Sigmoid colon (tissue), 7 donors: ENCODE results near the gene RABGGTB. TPM values are rescaled to one million over a fixed set of nuclear protein-coding genes. Genes with fewer than 3 reads are reported as not detected.
"Not testable (repeated sequence)": the region's sequence is repeated elsewhere in the genome, so short reads cannot be mapped to it uniquely, and the experiment has no call there.

ENCODE experiments used
- DNase-seq: peaks from one replicate; pipeline ENCODE4 v3.0.0-alpha.2; 2019
- H3K27ac ChIP-seq, 4 donors: fragments of 200-600 bp; sonication (generic); one replicate each; pipeline ENCODE4 v1.5.1; 2016 to 2019; ENCODE audit warnings: mild to moderate bottlenecking in 1 of 4
- H3K27me3 ChIP-seq, 3 donors: fragments of 200-600 bp; sonication (generic); one replicate each; pipeline ENCODE4 v1.5.1; 2019; ENCODE audit warnings: mild to moderate bottlenecking in 1 of 3
- H3K36me3 ChIP-seq, 4 donors: fragments of 200-600 bp; sonication (generic); one replicate each; pipeline ENCODE4 v1.5.1; 2016 to 2019
- H3K4me1 ChIP-seq, 4 donors: fragments of 200-600 bp; sonication (generic); one replicate each; pipeline ENCODE4 v1.5.1; 2017 to 2019
- H3K4me3 ChIP-seq, 4 donors: fragments of 200-600 bp; sonication (generic); one replicate each; pipeline ENCODE4 v1.5.1; 2017 to 2019; ENCODE audit warnings: mild to moderate bottlenecking in 2 of 4, moderate library complexity in 1 of 4
- H3K9me3 ChIP-seq, 4 donors: fragments of 200-600 bp in 3 of 4; sonication (generic) in 3 of 4; one replicate each; pipeline versions ENCODE4 v1.5.1 to v1.6.1; 2013 to 2019
- EP300 ChIP-seq, 4 donors: sonication (generic); formaldehyde crosslinking; IDR thresholded peaks; one replicate each; pipeline ENCODE4 v1.6.1; 2017; ENCODE audit warnings: antibody characterized with exemption in 4 of 4
- POLR2A ChIP-seq, 2 donors: fragments of 450-650 bp; IDR thresholded peaks; one replicate each; pipeline ENCODE4 v1.6.1; 2016; ENCODE audit warnings: antibody characterized with exemption in 2 of 2, mild to moderate bottlenecking in 2 of 2, moderate library complexity in 2 of 2
- POLR2AphosphoS5 ChIP-seq, 4 donors: sonication (generic); formaldehyde crosslinking; IDR thresholded peaks; one replicate each; pipeline ENCODE4 v1.6.1; 2017; ENCODE audit warnings: antibody characterized with exemption in 4 of 4
- WGBS, 2 donors: extraction: QIAGEN DNeasy Blood & Tissue Kit; methylation state at CpG; one replicate each; pipeline ENCODE4 v1.1.7; 2013; 5-methylcytosine and 5-hydroxymethylcytosine counted together
- intact Hi-C: fragments of 100-400 bp; cut with DNase I; formaldehyde crosslinking; loops from one replicate; pipeline ENCODE4 v1.15.1; 2023
- polyA plus RNA-seq, 3 donors: library from polyadenylated mRNA; stranded (reverse); fragments of 200-250 nt; gene quantifications; one replicate each; pipeline ENCODE4 v1.2.3, GENCODE V29; 2013
- total RNA-seq, 4 donors: library from RNA; depleted of rRNA; stranded (reverse); fragments of >200 nt; gene quantifications; one replicate each; pipeline ENCODE4 v1.1.0, GENCODE V29; 2016
- TF ChIP-seq, protein P1 (sequence below), 4 experiments: fragments of 450-650 bp in 3 of 4; fragments of 200-600 bp in 1 of 4; IDR thresholded peaks; one replicate each; pipeline ENCODE4 v1.5.1; 2016 to 2019; ENCODE audit warnings: antibody characterized with exemption in 4 of 4, mild to moderate bottlenecking in 3 of 4, moderate library complexity in 2 of 4
- donor health status: healthy with polysubstance abuse.
- donor health status: Bipolar disorder and iron deficiency.
- donor health status: healthy.

Gene RABGGTB
- total and polyA plus RNA-seq, 7 donors, result 33.2 to 65.8 (median 53.9) TPM

DNA sequence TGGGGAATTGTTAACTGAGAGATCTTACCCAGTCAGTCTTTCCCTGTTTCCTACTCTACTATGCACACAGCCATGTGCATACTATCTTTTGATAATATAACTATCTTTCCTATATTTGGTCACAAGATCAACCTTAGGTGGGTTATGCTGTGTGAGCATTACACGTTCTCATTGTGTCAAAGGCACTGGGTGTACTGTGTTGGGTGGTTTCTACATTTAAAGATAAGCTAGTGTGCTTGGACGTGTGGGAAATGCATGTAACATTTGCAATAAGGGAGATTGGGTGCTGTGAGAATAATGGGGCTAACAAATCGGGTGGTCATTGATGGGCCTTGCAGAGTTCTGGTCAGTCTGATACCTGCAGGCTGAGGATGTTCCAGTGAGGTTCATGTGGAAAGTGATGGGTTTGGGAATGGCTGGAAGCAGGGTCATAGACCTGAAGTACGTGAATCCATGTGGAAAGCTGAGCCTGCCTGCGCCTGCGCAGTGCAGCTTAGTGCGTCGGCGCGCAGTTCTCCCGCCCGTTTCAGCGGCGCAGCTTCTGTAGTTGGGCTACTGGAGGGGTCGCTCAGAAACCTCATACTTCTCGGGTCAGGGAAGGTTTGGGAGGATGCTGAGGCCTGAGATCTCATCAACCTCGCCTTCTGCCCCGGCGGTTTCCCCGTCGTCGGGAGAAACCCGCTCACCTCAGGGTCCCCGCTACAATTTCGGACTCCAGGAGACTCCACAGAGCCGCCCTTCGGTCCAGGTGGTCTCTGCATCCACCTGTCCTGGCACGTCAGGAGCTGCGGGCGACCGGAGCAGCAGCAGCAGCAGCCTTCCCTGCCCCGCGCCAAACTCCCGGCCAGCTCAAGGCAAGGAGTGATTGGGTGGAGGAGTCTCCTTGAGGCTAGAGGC, 10.6 kb downstream of the RABGGTB start, which contains the start of gene MSH4:
MSH4 (plus strand) TSS at position 507 of the 897 bp plus-strand sequence; CDS start at position 611, 104 bp downstream.
- Histone ChIP-seq H3K4me3 (peak within 1 kb of the TSS in 2 of 4 donors; percentile 4 to 10), H3K36me3 (peaks cover 10 to 56% (median 38%) of the 10 kb centered on the region in 4 donors), H3K27me3 (no peaks in the 10 kb centered on the region), H3K9me3 (no peaks in the 10 kb centered on the region), H3K4me1 (no peaks in the 10 kb centered on the region), H3K27ac (no peak within 1 kb of the TSS)
- 82 to 92% methylated on average over 34 of the region's 34 CpGs for WGBS, 2 donors
- intact Hi-C loops, result no loop called here
- TF ChIP-seq POLR2AphosphoS5 (IDR thresholded peaks at IDR 0.05) (no peak), EP300 (IDR thresholded peaks at IDR 0.05) (no peak), POLR2A (IDR thresholded peaks at IDR 0.05) (no peak)
- TF ChIP-seq, protein P1, sequence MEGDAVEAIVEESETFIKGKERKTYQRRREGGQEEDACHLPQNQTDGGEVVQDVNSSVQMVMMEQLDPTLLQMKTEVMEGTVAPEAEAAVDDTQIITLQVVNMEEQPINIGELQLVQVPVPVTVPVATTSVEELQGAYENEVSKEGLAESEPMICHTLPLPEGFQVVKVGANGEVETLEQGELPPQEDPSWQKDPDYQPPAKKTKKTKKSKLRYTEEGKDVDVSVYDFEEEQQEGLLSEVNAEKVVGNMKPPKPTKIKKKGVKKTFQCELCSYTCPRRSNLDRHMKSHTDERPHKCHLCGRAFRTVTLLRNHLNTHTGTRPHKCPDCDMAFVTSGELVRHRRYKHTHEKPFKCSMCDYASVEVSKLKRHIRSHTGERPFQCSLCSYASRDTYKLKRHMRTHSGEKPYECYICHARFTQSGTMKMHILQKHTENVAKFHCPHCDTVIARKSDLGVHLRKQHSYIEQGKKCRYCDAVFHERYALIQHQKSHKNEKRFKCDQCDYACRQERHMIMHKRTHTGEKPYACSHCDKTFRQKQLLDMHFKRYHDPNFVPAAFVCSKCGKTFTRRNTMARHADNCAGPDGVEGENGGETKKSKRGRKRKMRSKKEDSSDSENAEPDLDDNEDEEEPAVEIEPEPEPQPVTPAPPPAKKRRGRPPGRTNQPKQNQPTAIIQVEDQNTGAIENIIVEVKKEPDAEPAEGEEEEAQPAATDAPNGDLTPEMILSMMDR (IDR thresholded peaks at IDR 0.05), result no peak
- DNase-seq, result no peak

DNA sequence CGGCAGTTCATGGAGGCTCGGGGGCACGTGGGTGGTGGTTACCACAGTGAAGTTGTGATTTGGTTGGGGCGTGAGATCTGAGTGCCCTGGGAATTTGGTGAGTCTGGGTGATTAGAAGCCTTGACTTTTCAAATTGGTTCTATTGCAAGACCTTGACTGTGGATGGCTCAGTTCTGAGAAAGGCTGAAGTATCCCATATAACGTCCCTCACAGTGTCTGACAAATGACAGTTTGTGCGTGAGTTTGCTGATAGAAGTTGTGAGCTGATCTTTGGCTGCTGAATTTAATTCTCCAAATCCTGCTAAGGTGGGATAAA, 11.2 kb downstream of the RABGGTB start:
- no peaks in the 10 kb centered on the region for H3K27me3 ChIP-seq
- H3K4me3 ChIP-seq, result no peak overlapping the region
- H3K4me1 ChIP-seq, result no peaks in the 10 kb centered on the region
- no peaks in the 10 kb centered on the region for H3K9me3 ChIP-seq
- no peak overlapping the region for H3K27ac ChIP-seq
- 76 to 90% methylated on average over 6 of the region's 6 CpGs for WGBS, 2 donors
- DNase-seq, result no peak
- intact Hi-C loops, result no loop called here
- H3K36me3 ChIP-seq, result peaks cover 10 to 50% (median 35%) of the 10 kb centered on the region in 4 donors
- TF ChIP-seq, protein P1 (IDR thresholded peaks at IDR 0.05), result no peak
- TF ChIP-seq POLR2AphosphoS5 (IDR thresholded peaks at IDR 0.05), result no peak
- no peak for TF ChIP-seq EP300 (IDR thresholded peaks at IDR 0.05)
- no peak for TF ChIP-seq POLR2A (IDR thresholded peaks at IDR 0.05)

DNA sequence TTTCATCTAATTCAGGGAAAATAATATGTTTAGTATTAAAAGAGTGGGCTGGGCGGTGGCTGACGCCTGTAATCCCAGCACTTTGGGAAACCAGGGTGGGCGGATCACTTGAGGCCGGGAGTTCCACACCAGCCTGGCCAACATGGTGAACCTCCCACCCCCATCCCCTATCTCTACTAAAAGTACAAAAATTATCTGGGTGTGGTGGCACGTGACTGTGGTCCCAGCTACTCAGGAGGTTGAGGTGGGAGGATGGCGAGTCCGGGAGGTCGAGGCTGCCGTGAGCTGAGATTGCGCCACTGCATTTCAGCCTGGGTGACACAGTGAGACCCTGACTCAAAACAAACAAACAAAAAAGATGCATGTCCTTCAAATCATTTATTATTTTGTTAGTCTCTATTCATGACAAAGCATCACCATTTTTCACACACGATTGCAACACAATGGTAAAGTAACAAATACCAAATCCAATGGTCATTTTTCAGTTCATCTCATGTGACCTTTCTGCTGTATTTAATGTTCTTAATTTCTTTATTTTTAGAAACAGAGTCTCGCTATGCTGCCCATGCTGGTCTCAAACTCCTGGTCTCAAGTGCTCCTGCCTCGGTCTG, 11.7 kb downstream of the RABGGTB start:
- Histone ChIP-seq H3K36me3 (peaks cover 10 to 45% (median 31%) of the 10 kb centered on the region in 4 donors), H3K27ac (no peak overlapping the region), H3K4me3 (no peak overlapping the region), H3K9me3 (no peaks in the 10 kb centered on the region), H3K27me3 (no peaks in the 10 kb centered on the region), H3K4me1 (no peaks in the 10 kb centered on the region)
- no peak for TF ChIP-seq EP300 (IDR thresholded peaks at IDR 0.05)
- TF ChIP-seq, protein P1 (IDR thresholded peaks at IDR 0.05), result no peak
- TF ChIP-seq POLR2AphosphoS5 (IDR thresholded peaks at IDR 0.05), result no peak
- no peak for TF ChIP-seq POLR2A (IDR thresholded peaks at IDR 0.05)
- no peak for DNase-seq
- intact Hi-C loops, result no loop called here
- 91 to 95% methylated on average over 13 of the region's 13 CpGs for WGBS, 2 donors

DNA sequence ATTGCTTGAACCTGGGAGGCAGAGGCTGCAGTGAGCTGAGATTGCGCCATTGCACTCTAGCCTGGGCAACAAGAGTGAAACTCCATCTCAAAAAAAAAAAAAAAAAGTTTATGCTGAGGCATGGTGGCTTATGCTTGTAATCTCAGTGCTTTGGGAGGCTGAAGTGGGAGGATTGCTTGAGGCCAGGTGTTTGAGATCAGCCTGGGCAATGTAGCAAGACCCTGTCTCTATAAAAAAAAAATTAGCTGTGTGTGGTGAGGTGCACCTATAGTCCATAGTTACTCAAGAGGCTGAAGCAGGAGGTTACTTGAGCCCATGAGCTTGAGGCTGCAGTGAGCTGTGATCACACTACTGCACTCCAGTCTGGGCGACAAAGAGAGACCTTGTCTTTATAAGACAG, 15.4 kb downstream of the RABGGTB start:
- H3K9me3 ChIP-seq, H3K4me1 ChIP-seq, H3K4me3 ChIP-seq, DNase-seq, H3K27me3 ChIP-seq, H3K27ac ChIP-seq, H3K36me3 ChIP-seq, intact Hi-C loops: not testable (repeated sequence)
- WGBS, 2 donors, result 72 to 94% methylated on average over 2 of the region's 2 CpGs

DNA sequence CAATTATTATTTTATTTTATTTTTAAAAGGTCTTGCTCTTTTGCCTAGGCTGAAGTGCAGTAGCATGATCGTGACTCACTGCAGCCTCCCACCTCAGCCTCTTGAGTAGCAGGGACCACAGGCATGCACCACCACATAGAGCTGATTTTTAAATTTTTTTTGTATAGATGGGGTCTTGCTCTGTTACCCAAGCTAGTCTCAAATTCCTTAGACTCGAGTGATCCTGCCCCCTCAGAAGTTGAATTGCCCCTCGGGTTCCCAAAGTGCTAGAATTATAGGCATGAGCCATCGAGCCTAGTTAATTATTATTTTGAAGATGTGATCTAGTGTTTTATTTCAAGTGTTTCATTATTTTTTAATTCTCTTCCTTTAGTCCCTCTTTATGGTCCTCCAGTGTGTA, 22.9 kb downstream of the RABGGTB start:
- TF ChIP-seq POLR2AphosphoS5 (IDR thresholded peaks at IDR 0.05), result no peak
- TF ChIP-seq, protein P1 (IDR thresholded peaks at IDR 0.05), result no peak
- TF ChIP-seq EP300 (IDR thresholded peaks at IDR 0.05), result no peak
- H3K27ac ChIP-seq, result no peak overlapping the region
- H3K36me3 ChIP-seq, result no peaks in the 10 kb centered on the region
- no peaks in the 10 kb centered on the region for H3K9me3 ChIP-seq
- no peaks in the 10 kb centered on the region for H3K4me1 ChIP-seq
- intact Hi-C loops, result no loop called here
- 36 to 81% methylated on average over 4 of the region's 4 CpGs for WGBS, 2 donors
- H3K27me3 ChIP-seq, result no peaks in the 10 kb centered on the region
- H3K4me3 ChIP-seq, result no peak overlapping the region
- DNase-seq, result no peak

DNA sequence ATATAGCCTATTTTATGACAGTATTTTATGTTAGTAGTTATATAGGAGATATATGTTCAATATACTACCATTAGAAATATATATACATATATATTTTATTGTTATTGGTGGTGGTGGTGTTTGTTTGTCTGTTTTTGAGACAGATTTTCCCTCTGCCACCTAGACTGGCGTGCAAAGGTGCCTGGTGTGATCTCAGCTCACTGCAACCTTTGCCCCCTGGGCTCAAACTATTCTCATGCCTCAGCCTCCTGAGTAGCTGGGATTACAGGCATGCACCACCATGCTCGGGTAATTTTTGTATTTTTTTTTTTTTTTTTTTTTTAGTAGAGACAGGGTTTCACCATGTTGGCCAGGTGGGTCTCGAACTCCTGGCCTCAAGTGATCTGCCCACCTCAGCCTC, 24.1 kb downstream of the RABGGTB start:
- WGBS, 2 donors, result 53 to 89% methylated on average over 3 of the region's 3 CpGs
- intact Hi-C loops, result not testable (repeated sequence)

More for the DNA sequence above, 24.1 kb downstream of the RABGGTB start:
- DNase-seq, H3K4me3 ChIP-seq, H3K36me3 ChIP-seq, H3K9me3 ChIP-seq, H3K4me1 ChIP-seq, H3K27ac ChIP-seq, H3K27me3 ChIP-seq: not testable (repeated sequence)
